ENCODE data around the gene LUC7L3. TPM values are rescaled to one million over a fixed set of nuclear protein-coding genes. Genes with fewer than 3 reads are reported as not detected.

LUC7L3 gene
- total RNA-seq, 1 experiment from 2014 or later: 155 TPM

DNA sequence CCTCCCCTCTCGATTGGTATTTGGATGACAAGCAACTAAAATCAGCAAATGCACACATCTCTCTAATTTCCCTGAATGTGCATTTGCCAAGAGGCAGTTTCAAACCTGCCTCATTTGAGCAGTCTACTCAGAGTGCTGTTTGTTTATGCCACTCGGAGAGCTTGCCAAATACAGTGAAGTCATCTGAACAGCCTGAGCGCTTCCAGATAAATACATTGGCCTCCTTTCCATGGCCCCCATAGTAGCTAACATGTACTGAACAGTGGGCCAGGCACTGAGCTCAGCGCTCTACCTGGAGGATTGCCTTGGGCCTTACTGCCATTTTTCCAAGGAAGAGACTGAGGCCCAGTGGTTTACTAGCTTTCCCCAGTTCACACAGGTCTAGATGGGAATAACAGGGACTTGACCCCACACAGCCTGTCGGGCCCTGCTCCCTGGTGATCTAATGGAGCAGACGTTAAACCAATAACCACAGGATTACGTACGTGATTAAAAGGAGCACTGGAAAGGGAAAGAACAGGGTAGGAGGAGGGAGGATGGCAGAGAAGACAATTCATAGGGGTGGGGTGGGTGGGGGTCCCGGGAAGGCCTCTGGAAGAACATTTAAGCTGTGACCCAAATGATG, 66.7 kb downstream of the LUC7L3 start:
- DNase-seq: no peak
- Mint-ChIP-seq H3K27me3 (ENCODE audit: unreplicated experiment) (peaks cover 22% of the 10 kb centered on the region), H3K36me3 (ENCODE audit: insufficient read depth, unreplicated experiment) (no peaks in the 10 kb centered on the region), H3K27ac (ENCODE audit: unreplicated experiment) (no peak overlapping the region), H3K9me3 (ENCODE audit: low read depth, unreplicated experiment) (no peaks in the 10 kb centered on the region), H3K4me3 (ENCODE audit: low read depth, unreplicated experiment) (no peak overlapping the region), H3K4me1 (ENCODE audit: low read depth, unreplicated experiment) (no peaks in the 10 kb centered on the region)
- BruUV-seq (replicated peaks): no TSS peak
- CTCF ChIA-PET: interaction anchor here (0.6 to 1.4 kb wide), 2 partner anchors 18 to 213 kb away, joined by 3 to 5 read pairs; no protein-coding TSS in a partner anchor
- intact Hi-C loops (cut with micrococcal nuclease; ENCODE audit: unreplicated experiment): no loop called here
- TF ChIP-seq, protein P1, sequence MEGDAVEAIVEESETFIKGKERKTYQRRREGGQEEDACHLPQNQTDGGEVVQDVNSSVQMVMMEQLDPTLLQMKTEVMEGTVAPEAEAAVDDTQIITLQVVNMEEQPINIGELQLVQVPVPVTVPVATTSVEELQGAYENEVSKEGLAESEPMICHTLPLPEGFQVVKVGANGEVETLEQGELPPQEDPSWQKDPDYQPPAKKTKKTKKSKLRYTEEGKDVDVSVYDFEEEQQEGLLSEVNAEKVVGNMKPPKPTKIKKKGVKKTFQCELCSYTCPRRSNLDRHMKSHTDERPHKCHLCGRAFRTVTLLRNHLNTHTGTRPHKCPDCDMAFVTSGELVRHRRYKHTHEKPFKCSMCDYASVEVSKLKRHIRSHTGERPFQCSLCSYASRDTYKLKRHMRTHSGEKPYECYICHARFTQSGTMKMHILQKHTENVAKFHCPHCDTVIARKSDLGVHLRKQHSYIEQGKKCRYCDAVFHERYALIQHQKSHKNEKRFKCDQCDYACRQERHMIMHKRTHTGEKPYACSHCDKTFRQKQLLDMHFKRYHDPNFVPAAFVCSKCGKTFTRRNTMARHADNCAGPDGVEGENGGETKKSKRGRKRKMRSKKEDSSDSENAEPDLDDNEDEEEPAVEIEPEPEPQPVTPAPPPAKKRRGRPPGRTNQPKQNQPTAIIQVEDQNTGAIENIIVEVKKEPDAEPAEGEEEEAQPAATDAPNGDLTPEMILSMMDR (IDR thresholded peaks at IDR 0.05; ENCODE audit: unreplicated experiment): no peak

DNA sequence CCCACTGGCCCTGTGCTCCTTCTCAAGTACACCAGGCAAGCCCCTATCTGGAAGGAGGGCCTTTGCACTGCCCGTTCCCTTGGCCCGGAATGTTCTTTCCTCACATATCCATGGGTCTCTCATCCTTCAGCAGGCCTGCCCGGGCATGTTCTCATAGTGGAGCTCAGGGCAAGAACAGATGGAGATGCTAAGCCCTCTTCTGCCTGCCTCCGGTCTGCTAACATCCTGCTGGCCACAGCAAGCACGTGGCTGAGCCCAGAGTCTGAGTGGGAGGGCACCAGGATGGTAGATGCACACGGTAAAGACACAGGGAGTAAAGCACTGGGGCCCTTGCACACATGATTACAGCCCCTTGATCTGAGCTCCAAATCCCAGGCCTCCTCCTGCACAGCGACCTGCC, 67.7 kb downstream of the LUC7L3 start:
- CTCF ChIA-PET: no interaction called here
- no peaks in the 10 kb centered on the region for H3K9me3 Mint-ChIP-seq (ENCODE audit: low read depth, unreplicated experiment)
- intact Hi-C loops (cut with micrococcal nuclease; ENCODE audit: unreplicated experiment): no loop called here
- peaks cover 22% of the 10 kb centered on the region for H3K27me3 Mint-ChIP-seq (ENCODE audit: unreplicated experiment)
- TF ChIP-seq, protein P1 (IDR thresholded peaks at IDR 0.05; ENCODE audit: unreplicated experiment): no peak
- no TSS peak for BruUV-seq (replicated peaks)
- no peak overlapping the region for H3K27ac Mint-ChIP-seq (ENCODE audit: unreplicated experiment)
- no peaks in the 10 kb centered on the region for H3K36me3 Mint-ChIP-seq (ENCODE audit: insufficient read depth, unreplicated experiment)
- no peaks in the 10 kb centered on the region for H3K4me1 Mint-ChIP-seq (ENCODE audit: low read depth, unreplicated experiment)
- no peak overlapping the region for H3K4me3 Mint-ChIP-seq (ENCODE audit: low read depth, unreplicated experiment)
- DNase-seq: no peak

DNA sequence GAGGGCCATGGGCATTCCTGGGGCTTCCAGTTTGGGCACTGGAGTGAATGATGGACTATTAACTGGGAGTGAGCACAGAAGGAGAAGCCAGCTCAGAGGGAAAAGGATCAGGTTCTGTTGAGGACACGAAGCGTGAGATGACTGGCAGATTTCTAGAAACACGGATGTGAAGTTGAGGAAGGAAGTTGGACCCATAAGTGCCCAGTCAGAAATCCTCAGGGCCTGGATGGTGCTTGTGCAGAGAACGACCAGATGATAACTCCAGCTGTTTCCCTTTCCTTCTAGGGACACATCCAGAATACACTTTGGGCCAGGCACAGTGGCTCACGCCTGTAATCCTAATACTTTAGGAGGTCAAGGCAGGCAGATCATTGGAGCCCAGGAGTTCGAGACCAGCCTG, 71.2 kb downstream of the LUC7L3 start:
- Mint-ChIP-seq H3K9me3 (ENCODE audit: low read depth, unreplicated experiment) (no peaks in the 10 kb centered on the region), H3K27me3 (ENCODE audit: unreplicated experiment) (peaks cover 14% of the 10 kb centered on the region), H3K36me3 (ENCODE audit: insufficient read depth, unreplicated experiment) (no peaks in the 10 kb centered on the region), H3K4me3 (ENCODE audit: low read depth, unreplicated experiment) (no peak overlapping the region), H3K27ac (ENCODE audit: unreplicated experiment) (no peak overlapping the region), H3K4me1 (ENCODE audit: low read depth, unreplicated experiment) (no peaks in the 10 kb centered on the region)
- DNase-seq: no peak
- BruUV-seq (replicated peaks): no TSS peak
- CTCF ChIA-PET: interaction anchor here (0.6 kb wide), 1 partner anchor 77 kb away, joined by 5 read pairs; no protein-coding TSS in a partner anchor
- intact Hi-C loops (cut with micrococcal nuclease; ENCODE audit: unreplicated experiment): no loop called here
- TF ChIP-seq, protein P1 (IDR thresholded peaks at IDR 0.05; ENCODE audit: unreplicated experiment): no peak

DNA sequence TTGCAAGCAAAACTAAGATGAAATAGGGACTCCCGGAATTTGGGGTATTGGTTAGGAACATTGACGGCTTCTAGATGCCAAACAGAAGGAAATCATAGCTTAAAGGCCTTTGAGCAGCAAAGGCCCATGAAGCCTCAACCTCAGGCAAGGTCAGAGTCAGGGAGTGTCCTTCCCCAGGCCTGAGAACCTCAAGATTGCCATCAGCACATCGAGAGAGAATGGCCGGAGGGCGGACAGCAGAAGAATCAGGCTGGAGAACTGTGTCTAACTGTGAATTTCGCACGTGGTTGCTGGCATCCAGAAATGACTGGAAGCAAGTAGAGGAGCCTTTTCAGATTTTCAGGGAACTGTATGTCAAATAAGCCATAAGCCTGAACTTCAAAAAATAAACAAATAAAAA, 72.7 kb downstream of the LUC7L3 start:
- CTCF ChIA-PET: no interaction called here
- TF ChIP-seq, protein P1 (IDR thresholded peaks at IDR 0.05; ENCODE audit: unreplicated experiment): no peak
- H3K27me3 Mint-ChIP-seq (ENCODE audit: unreplicated experiment): peaks cover 14% of the 10 kb centered on the region
- no TSS peak for BruUV-seq (replicated peaks)
- no peak overlapping the region for H3K27ac Mint-ChIP-seq (ENCODE audit: unreplicated experiment)
- H3K36me3 Mint-ChIP-seq (ENCODE audit: insufficient read depth, unreplicated experiment): no peaks in the 10 kb centered on the region
- H3K9me3 Mint-ChIP-seq (ENCODE audit: low read depth, unreplicated experiment): no peaks in the 10 kb centered on the region
- no peaks in the 10 kb centered on the region for H3K4me1 Mint-ChIP-seq (ENCODE audit: low read depth, unreplicated experiment)
- no peak for DNase-seq
- H3K4me3 Mint-ChIP-seq (ENCODE audit: low read depth, unreplicated experiment): no peak overlapping the region
- intact Hi-C loops (cut with micrococcal nuclease; ENCODE audit: unreplicated experiment): no loop called here

All from Calu3 (cell line).